OCI-LY7 (cell line): ENCODE results near the gene SUFU.

ENCODE experiments used
- EZH2phosphoT487 ChIP-seq: fragments of 200-600 bp; sonication (generic); IDR thresholded peaks from 2 replicates; pipeline ENCODE4 v1.6.1; 2018; ENCODE audit warnings: low read depth, borderline replicate concordance, mild to moderate bottlenecking, mixed run types, antibody characterized with exemption, low read length, moderate library complexity, mixed read lengths
- TF ChIP-seq, protein P1 (sequence below): fragments of 200-600 bp; sonication (generic); conservative IDR thresholded peaks from 2 replicates; pipeline ENCODE4 v1.5.1; 2014; ENCODE audit warnings: mild to moderate bottlenecking, antibody characterized with exemption, low read length, moderate library complexity, mixed read lengths

GRCh38 chr10:102523250-102524029 lies 19.7 kb downstream of the SUFU start:
- TF ChIP-seq, protein P1, sequence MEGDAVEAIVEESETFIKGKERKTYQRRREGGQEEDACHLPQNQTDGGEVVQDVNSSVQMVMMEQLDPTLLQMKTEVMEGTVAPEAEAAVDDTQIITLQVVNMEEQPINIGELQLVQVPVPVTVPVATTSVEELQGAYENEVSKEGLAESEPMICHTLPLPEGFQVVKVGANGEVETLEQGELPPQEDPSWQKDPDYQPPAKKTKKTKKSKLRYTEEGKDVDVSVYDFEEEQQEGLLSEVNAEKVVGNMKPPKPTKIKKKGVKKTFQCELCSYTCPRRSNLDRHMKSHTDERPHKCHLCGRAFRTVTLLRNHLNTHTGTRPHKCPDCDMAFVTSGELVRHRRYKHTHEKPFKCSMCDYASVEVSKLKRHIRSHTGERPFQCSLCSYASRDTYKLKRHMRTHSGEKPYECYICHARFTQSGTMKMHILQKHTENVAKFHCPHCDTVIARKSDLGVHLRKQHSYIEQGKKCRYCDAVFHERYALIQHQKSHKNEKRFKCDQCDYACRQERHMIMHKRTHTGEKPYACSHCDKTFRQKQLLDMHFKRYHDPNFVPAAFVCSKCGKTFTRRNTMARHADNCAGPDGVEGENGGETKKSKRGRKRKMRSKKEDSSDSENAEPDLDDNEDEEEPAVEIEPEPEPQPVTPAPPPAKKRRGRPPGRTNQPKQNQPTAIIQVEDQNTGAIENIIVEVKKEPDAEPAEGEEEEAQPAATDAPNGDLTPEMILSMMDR: no peak
- no peak for TF ChIP-seq EZH2phosphoT487
